ENCODE data around the gene STAB2. TPM values are rescaled to one million over a fixed set of nuclear protein-coding genes. Genes with fewer than 3 reads are reported as not detected.

STAB2 gene, protein sequence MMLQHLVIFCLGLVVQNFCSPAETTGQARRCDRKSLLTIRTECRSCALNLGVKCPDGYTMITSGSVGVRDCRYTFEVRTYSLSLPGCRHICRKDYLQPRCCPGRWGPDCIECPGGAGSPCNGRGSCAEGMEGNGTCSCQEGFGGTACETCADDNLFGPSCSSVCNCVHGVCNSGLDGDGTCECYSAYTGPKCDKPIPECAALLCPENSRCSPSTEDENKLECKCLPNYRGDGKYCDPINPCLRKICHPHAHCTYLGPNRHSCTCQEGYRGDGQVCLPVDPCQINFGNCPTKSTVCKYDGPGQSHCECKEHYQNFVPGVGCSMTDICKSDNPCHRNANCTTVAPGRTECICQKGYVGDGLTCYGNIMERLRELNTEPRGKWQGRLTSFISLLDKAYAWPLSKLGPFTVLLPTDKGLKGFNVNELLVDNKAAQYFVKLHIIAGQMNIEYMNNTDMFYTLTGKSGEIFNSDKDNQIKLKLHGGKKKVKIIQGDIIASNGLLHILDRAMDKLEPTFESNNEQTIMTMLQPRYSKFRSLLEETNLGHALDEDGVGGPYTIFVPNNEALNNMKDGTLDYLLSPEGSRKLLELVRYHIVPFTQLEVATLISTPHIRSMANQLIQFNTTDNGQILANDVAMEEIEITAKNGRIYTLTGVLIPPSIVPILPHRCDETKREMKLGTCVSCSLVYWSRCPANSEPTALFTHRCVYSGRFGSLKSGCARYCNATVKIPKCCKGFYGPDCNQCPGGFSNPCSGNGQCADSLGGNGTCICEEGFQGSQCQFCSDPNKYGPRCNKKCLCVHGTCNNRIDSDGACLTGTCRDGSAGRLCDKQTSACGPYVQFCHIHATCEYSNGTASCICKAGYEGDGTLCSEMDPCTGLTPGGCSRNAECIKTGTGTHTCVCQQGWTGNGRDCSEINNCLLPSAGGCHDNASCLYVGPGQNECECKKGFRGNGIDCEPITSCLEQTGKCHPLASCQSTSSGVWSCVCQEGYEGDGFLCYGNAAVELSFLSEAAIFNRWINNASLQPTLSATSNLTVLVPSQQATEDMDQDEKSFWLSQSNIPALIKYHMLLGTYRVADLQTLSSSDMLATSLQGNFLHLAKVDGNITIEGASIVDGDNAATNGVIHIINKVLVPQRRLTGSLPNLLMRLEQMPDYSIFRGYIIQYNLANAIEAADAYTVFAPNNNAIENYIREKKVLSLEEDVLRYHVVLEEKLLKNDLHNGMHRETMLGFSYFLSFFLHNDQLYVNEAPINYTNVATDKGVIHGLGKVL (N-terminal part only)
- total RNA-seq (ENCODE audit: low replicate concordance), result not detected in 2 replicates

DNA sequence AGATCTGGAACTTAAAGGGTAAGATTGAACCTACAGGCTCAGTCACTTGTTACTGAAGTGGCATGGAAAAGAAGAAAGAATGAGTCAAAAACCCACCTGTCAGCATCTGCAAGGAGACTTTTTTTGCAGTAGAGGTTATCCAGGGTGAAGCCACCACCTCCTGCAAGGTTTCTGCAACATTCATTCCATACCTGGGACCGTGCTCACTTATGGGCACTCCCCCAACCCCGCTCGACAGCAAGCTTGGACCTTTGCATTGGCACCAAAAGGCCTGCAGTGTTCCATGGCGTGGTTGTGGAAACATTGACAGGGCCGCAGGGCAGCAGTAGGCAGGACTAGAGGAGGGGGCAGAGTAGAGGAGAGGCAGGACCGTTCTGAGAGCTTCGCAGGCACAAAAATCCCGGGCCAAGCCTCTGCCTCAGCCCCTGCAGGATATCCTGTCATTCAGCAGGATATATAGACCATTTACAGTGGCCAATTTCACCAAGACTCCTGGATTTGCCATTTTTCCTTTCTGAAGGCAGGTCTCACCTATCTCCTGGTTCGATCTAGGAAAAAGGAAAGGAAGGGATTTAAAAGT lies at the start of gene STAB2:
STAB2 (plus strand) TSS at position 483 of the 580 bp plus-strand sequence. CDS start 204 bp downstream, outside the sequence.
- Histone ChIP-seq H3K27me3 (no peaks in the 10 kb centered on the region), H3K36me3 (no peaks in the 10 kb centered on the region), H3K4me3 (no peak within 1 kb of the TSS), H3K27ac (no peak within 1 kb of the TSS), H3F3A (ENCODE audit: low read depth) (no peaks in the 10 kb centered on the region), H3K79me2 (ENCODE audit: low read depth) (no peaks in the 10 kb centered on the region), H2AFZ (replicated peaks) (no peak within 1 kb of the TSS), H4K20me1 (ENCODE audit: low read depth) (no peaks in the 10 kb centered on the region), H3K9ac (no peak within 1 kb of the TSS), H3K4me1 (no peaks in the 10 kb centered on the region), H3K4me2 (no peak within 1 kb of the TSS), H3K9me3 (ENCODE audit: low read depth) (no peaks in the 10 kb centered on the region)
- Mint-ChIP-seq H3K36me3 (no peaks in the 10 kb centered on the region), H3K27me3 (ENCODE audit: insufficient read depth, low read depth) (no peaks in the 10 kb centered on the region), H3K4me1 (no peaks in the 10 kb centered on the region), H3K27ac (no peak within 1 kb of the TSS), H3K4me3 (no peak within 1 kb of the TSS), H3K9me3 (no peaks in the 10 kb centered on the region)
- no peak for DNase-seq (ENCODE audit: low spot score)
- TF ChIP-seq EZH2 (IDR thresholded peaks at IDR 0.05), result no peak
- TF ChIP-seq EZH2phosphoT487 (IDR thresholded peaks at IDR 0.05), result no peak
- TF ChIP-seq, protein P1, sequence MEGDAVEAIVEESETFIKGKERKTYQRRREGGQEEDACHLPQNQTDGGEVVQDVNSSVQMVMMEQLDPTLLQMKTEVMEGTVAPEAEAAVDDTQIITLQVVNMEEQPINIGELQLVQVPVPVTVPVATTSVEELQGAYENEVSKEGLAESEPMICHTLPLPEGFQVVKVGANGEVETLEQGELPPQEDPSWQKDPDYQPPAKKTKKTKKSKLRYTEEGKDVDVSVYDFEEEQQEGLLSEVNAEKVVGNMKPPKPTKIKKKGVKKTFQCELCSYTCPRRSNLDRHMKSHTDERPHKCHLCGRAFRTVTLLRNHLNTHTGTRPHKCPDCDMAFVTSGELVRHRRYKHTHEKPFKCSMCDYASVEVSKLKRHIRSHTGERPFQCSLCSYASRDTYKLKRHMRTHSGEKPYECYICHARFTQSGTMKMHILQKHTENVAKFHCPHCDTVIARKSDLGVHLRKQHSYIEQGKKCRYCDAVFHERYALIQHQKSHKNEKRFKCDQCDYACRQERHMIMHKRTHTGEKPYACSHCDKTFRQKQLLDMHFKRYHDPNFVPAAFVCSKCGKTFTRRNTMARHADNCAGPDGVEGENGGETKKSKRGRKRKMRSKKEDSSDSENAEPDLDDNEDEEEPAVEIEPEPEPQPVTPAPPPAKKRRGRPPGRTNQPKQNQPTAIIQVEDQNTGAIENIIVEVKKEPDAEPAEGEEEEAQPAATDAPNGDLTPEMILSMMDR (IDR thresholded peaks at IDR 0.05), result no peak

DNA sequence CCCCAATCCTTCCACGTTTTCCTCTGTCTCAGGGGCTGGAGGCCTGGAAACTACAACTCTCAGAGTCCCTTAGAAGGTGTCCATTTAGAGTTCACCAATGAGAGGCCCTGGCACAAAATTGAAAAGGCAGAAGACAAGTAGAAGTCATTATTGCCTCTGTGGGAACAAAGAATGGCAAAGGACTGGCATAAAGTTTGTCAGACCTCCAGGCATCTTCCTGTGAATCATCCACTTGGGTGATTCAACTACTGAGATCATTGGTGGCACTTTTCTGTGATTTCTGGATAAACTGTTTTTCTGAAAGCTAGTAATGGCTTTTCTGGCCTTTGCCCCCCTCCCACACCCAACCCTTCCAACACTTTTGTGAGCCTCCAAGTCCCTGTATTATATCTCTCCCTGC lies 48.7 kb upstream of the STAB2 start:
- H3F3A ChIP-seq (ENCODE audit: low read depth), result no peaks in the 10 kb centered on the region
- Mint-ChIP-seq H3K27ac (no peak overlapping the region), H3K9me3 (peaks cover 11% of the 10 kb centered on the region)

More for the DNA sequence above, 48.7 kb upstream of the STAB2 start:
- Mint-ChIP-seq H3K4me3 (no peak overlapping the region), H3K4me1 (no peaks in the 10 kb centered on the region), H3K36me3 (no peaks in the 10 kb centered on the region), H3K27me3 (ENCODE audit: insufficient read depth, low read depth) (peaks cover 12% of the 10 kb centered on the region)
- no peak overlapping the region for H3K9ac ChIP-seq
- H4K20me1 ChIP-seq (ENCODE audit: low read depth), result no peaks in the 10 kb centered on the region
- H3K79me2 ChIP-seq (ENCODE audit: low read depth), result no peaks in the 10 kb centered on the region
- no peak overlapping the region for H3K4me2 ChIP-seq
- no peak for DNase-seq (ENCODE audit: low spot score)
- H2AFZ ChIP-seq (replicated peaks), result no peak overlapping the region
- H3K9me3 ChIP-seq (ENCODE audit: low read depth), result no peaks in the 10 kb centered on the region
- H3K27ac ChIP-seq, result no peak overlapping the region
- TF ChIP-seq, protein P1 (IDR thresholded peaks at IDR 0.05), result no peak
- no peak for TF ChIP-seq EZH2phosphoT487 (IDR thresholded peaks at IDR 0.05)
- no peak for TF ChIP-seq EZH2 (IDR thresholded peaks at IDR 0.05)
- no peaks in the 10 kb centered on the region for H3K4me1 ChIP-seq
- no peaks in the 10 kb centered on the region for H3K27me3 ChIP-seq
- H3K36me3 ChIP-seq, result no peaks in the 10 kb centered on the region
- H3K4me3 ChIP-seq, result no peak overlapping the region

Measured in neural progenitor cell (in vitro differentiated cells).